GM19035 (cell line): ENCODE results near the gene EFNA2.
"Not testable (repeated sequence)": the region's sequence is repeated elsewhere in the genome, so short reads cannot be mapped to it uniquely, and the experiment has no call there.

ENCODE experiments used
- ATAC-seq: cut with Tn5 transposase; IDR thresholded peaks from one replicate; pipeline ENCODE4 v1.9.1; 2021; ENCODE audit not compliant: unreplicated experiment

The EFNA2 gene

GRCh38 chr19:1295169-1296012 lies 9.7 kb downstream of the EFNA2 start:
- ATAC-seq: no peak

GRCh38 chr19:1296078-1296477 lies 10.4 kb downstream of the EFNA2 start:
- no peak for ATAC-seq

- ATAC-seq: no peak
Measured at GRCh38 chr19:1296575-1297271, 11.1 kb downstream of the EFNA2 start.

- ATAC-seq: no peak
Measured at GRCh38 chr19:1298235-1298634, 12.6 kb downstream of the EFNA2 start.

GRCh38 chr19:1299801-1300200 lies 14.1 kb downstream of the EFNA2 start:
- no peak for ATAC-seq

GRCh38 chr19:1300744-1301490 lies 15.2 kb downstream of the EFNA2 start:
- ATAC-seq: no peak

- no peak for ATAC-seq
Measured at GRCh38 chr19:1302533-1303239, 17.0 kb downstream of the EFNA2 start.

- no peak for ATAC-seq
Measured at GRCh38 chr19:1304197-1304924, 18.7 kb downstream of the EFNA2 start.

- not testable (repeated sequence) for ATAC-seq
Measured at GRCh38 chr19:1305354-1305753, 19.7 kb downstream of the EFNA2 start.

- ATAC-seq: no peak
Measured at GRCh38 chr19:1307320-1307719, 21.6 kb downstream of the EFNA2 start.

- no peak for ATAC-seq
Measured at GRCh38 chr19:1307755-1308303, 22.2 kb downstream of the EFNA2 start.

GRCh38 chr19:1308718-1309117 lies 23.0 kb downstream of the EFNA2 start:
- no peak for ATAC-seq

- no peak for ATAC-seq
Measured at GRCh38 chr19:1309977-1310852, 24.5 kb downstream of the EFNA2 start.

GRCh38 chr19:1310853-1311180 lies 25.1 kb downstream of the EFNA2 start:
- no peak for ATAC-seq

GRCh38 chr19:1311543-1312091 lies 25.9 kb downstream of the EFNA2 start:
- no peak for ATAC-seq

- no peak for ATAC-seq
Measured at GRCh38 chr19:1312767-1313694, 27.4 kb downstream of the EFNA2 start.

GRCh38 chr19:1313695-1314613 lies 28.3 kb downstream of the EFNA2 start:
- no peak for ATAC-seq
